HG03135 (cell line): ENCODE measurements around the gene HAGHL.

ENCODE experiments used
- ATAC-seq: cut with Tn5 transposase; IDR thresholded peaks from one replicate; pipeline ENCODE4 v1.9.1; 2021; ENCODE audit warnings: mild to moderate bottlenecking, moderate library complexity; ENCODE audit not compliant: unreplicated experiment

Gene HAGHL

GRCh38 chr16:719815-720446 is 7.0 kb upstream of the HAGHL start:
- ATAC-seq, result no peak

- ATAC-seq, result peak; percentile 19
Measured at GRCh38 chr16:720447-720989, 6.4 kb upstream of the HAGHL start.

GRCh38 chr16:720990-721764 is 5.7 kb upstream of the HAGHL start, which contains the start of gene ANTKMT:
Gene ANTKMT (plus strand): TSS chr16:721146. CDS start chr16:721275, 129 bp downstream.
- peak; percentile 64 for ATAC-seq

GRCh38 chr16:721765-722540 is 5.0 kb upstream of the HAGHL start:
- no peak for ATAC-seq

GRCh38 chr16:722835-723633 is 3.9 kb upstream of the HAGHL start:
- no peak for ATAC-seq

GRCh38 chr16:723695-724094 is 3.2 kb upstream of the HAGHL start:
- ATAC-seq, result no peak

GRCh38 chr16:724188-725040 is 2.5 kb upstream of the HAGHL start:
- ATAC-seq, result no peak

- no peak for ATAC-seq
Measured at GRCh38 chr16:725041-725376, 1.9 kb upstream of the HAGHL start.

- no peak for ATAC-seq
Measured at GRCh38 chr16:725463-726187, 1.3 kb upstream of the HAGHL start.

GRCh38 chr16:726188-726437 is 793 bp upstream of the HAGHL start:
- ATAC-seq, result no peak

GRCh38 chr16:727291-727977 is 528 bp downstream of the HAGHL start:
- ATAC-seq, result no peak

GRCh38 chr16:728131-728889 is 1.4 kb downstream of the HAGHL start:
- peak; percentile 31 for ATAC-seq

GRCh38 chr16:728890-729744 is 2.2 kb downstream of the HAGHL start:
- no peak for ATAC-seq

- ATAC-seq, result no peak
Measured at GRCh38 chr16:729768-730665, 3.1 kb downstream of the HAGHL start.

- ATAC-seq, result no peak
Measured at GRCh38 chr16:730666-731509, 4.0 kb downstream of the HAGHL start.
